ENCODE measurements around the gene EDC3.

DNA sequence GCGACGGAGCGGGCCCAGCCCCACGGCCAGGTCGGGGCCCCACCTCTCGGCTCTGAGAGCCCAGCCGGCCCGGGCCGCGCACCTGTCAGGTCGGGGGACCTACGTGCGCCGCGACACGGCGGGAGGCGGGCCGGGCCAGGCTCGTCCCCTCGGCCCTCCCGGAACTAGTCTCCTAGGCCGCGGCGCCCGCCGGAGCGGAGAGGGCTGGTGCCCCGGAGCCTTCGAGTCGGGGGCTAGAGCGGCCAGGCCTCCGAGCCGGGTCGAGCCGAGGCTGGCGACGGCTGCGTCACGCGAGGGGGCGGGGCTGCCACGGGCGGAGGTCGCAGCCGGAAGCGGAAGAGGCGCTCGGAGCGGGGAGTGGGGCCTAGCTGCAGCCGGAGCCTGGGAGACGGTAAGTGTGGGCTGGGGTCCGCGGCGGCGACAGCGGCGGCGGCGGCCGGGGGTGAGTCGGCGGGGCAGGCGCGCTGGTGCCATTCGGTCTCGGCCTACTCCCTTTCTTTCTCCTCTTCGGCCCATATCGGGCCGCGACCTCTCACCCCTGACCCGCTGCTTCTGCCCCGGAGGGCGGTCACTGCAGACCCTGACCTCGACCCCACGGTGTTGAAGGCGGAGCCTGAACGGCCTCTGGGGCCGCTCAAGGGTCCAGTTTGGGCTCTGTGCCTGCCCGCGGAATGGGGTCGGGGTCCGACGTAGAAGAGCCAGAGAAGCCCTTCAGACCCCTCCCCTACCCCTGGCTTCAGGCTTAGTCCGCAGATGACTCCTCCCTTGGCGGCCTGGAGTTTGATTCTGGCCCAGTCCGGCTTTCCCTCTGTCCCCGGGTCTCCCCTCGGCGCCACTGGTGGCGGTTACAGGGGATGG, 80.1 kb downstream of the EDC3 start, which contains the start of gene CLK3:
- TF ChIP-seq, protein P1, sequence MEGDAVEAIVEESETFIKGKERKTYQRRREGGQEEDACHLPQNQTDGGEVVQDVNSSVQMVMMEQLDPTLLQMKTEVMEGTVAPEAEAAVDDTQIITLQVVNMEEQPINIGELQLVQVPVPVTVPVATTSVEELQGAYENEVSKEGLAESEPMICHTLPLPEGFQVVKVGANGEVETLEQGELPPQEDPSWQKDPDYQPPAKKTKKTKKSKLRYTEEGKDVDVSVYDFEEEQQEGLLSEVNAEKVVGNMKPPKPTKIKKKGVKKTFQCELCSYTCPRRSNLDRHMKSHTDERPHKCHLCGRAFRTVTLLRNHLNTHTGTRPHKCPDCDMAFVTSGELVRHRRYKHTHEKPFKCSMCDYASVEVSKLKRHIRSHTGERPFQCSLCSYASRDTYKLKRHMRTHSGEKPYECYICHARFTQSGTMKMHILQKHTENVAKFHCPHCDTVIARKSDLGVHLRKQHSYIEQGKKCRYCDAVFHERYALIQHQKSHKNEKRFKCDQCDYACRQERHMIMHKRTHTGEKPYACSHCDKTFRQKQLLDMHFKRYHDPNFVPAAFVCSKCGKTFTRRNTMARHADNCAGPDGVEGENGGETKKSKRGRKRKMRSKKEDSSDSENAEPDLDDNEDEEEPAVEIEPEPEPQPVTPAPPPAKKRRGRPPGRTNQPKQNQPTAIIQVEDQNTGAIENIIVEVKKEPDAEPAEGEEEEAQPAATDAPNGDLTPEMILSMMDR (conservative IDR thresholded peaks at IDR 0.05; ENCODE audit: low read depth, low read length) = no peak
- TF ChIP-seq POLR2A (IDR thresholded peaks at IDR 0.05; ENCODE audit: low read depth, low read length) (peak; percentile 83), RAD21 (IDR thresholded peaks at IDR 0.05; ENCODE audit: low read length) (no peak), RCOR1 (IDR thresholded peaks at IDR 0.05; ENCODE audit: insufficient replicate concordance, low read length) (peak; percentile 33), MAZ (IDR thresholded peaks at IDR 0.05; ENCODE audit: borderline replicate concordance, low read depth, low read length) (peak; percentile 92), FOS (IDR thresholded peaks at IDR 0.05; ENCODE audit: low read depth, low read length) (no peak), ELK1 (IDR thresholded peaks at IDR 0.05; ENCODE audit: borderline replicate concordance, low read depth, low read length) (no peak)

Measured in IMR-90 (cell line).